GM23248 (cell line): ENCODE data around the gene KCNRG.

Experiments used
- EZH2 ChIP-seq: fragments of 200-600 bp; sonication (generic); IDR thresholded peaks from 2 replicates; pipeline ENCODE4 v1.6.1; 2018; ENCODE audit warnings: antibody characterized with exemption, mild to moderate bottlenecking; ENCODE audit not compliant: insufficient read depth, poor library complexity, severe bottlenecking
- EZH2phosphoT487 ChIP-seq: fragments of 200-600 bp; sonication (generic); IDR thresholded peaks from 2 replicates; pipeline ENCODE4 v1.6.1; 2018; ENCODE audit warnings: antibody characterized with exemption, moderate library complexity, mild to moderate bottlenecking, low read depth; ENCODE audit not compliant: insufficient read depth

GRCh38 chr13:50038266-50038665 is 23.0 kb downstream of the KCNRG start:
- TF ChIP-seq EZH2phosphoT487 (no peak), EZH2 (no peak)
